Brain pericyte (primary cell): Measurements from ENCODE around the gene CACHD1.

Experiments used
- DNase-seq: peaks from one replicate; pipeline ENCODE4 v3.0.0-alpha.2; 2012; ENCODE audit warnings: low read depth, low spot score

Gene CACHD1

GRCh38 chr1:64473367-64473766 lies 3.4 kb downstream of the CACHD1 start:
- no peak for DNase-seq

GRCh38 chr1:64474133-64474532 lies 4.2 kb downstream of the CACHD1 start:
- no peak for DNase-seq

- DNase-seq = no peak
Measured at GRCh38 chr1:64474665-64475439, 4.9 kb downstream of the CACHD1 start.

- DNase-seq = no peak
Measured at GRCh38 chr1:64476251-64476952, 6.5 kb downstream of the CACHD1 start.

GRCh38 chr1:64478594-64479470 lies 8.9 kb downstream of the CACHD1 start:
- no peak for DNase-seq

GRCh38 chr1:64479874-64480273 lies 9.9 kb downstream of the CACHD1 start:
- no peak for DNase-seq

- DNase-seq = no peak
Measured at GRCh38 chr1:64480999-64481772, 11.3 kb downstream of the CACHD1 start.

GRCh38 chr1:64482128-64482527 lies 12.2 kb downstream of the CACHD1 start:
- no peak for DNase-seq

- no peak for DNase-seq
Measured at GRCh38 chr1:64482720-64483119, 12.8 kb downstream of the CACHD1 start.

- DNase-seq = no peak
Measured at GRCh38 chr1:64483731-64484414, 13.9 kb downstream of the CACHD1 start.

- no peak for DNase-seq
Measured at GRCh38 chr1:64484651-64485050, 14.7 kb downstream of the CACHD1 start.

GRCh38 chr1:64486193-64486592 lies 16.3 kb downstream of the CACHD1 start:
- DNase-seq = no peak

- no peak for DNase-seq
Measured at GRCh38 chr1:64487061-64487460, 17.1 kb downstream of the CACHD1 start.

- no peak for DNase-seq
Measured at GRCh38 chr1:64488862-64489261, 18.9 kb downstream of the CACHD1 start.

- DNase-seq = no peak
Measured at GRCh38 chr1:64489707-64490106, 19.8 kb downstream of the CACHD1 start.

GRCh38 chr1:64490213-64490818 lies 20.4 kb downstream of the CACHD1 start:
- no peak for DNase-seq

GRCh38 chr1:64492424-64492823 lies 22.5 kb downstream of the CACHD1 start:
- DNase-seq = no peak

- no peak for DNase-seq
Measured at GRCh38 chr1:64493831-64494230, 23.9 kb downstream of the CACHD1 start.

- no peak for DNase-seq
Measured at GRCh38 chr1:64494659-64495058, 24.7 kb downstream of the CACHD1 start.

- no peak for DNase-seq
Measured at GRCh38 chr1:64495878-64496277, 25.9 kb downstream of the CACHD1 start.
